ENCODE data around the gene PCDHB9.

DNA sequence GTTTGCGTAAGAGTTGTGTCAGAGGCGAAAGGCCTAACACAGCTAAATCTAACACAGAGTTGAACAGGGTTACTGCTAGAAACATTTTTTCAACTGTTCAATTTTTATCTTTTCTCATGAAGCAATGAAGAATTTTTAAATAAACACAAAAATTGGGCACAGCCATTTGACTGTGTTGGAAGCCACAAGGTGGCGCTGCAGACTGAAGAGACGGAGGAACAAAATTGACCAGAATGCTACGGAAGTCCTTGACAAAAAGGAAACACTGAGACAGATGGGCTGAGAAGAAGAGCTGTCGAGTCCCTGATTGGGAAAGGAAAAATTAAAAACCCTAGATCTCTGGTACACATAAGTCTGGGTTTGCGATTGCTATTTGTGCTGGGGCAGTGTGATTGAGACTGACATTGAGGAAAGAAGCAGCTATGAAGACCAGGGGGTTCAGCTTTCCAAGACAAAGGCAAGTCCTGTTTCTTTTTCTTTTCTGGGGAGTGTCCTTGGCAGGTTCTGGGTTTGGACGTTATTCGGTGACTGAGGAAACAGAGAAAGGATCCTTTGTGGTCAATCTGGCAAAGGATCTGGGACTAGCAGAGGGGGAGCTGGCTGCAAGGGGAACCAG is at the start of gene PCDHB9:
- no peak for TF ChIP-seq SUZ12 (IDR thresholded peaks at IDR 0.05; ENCODE audit: extremely low read depth, insufficient read depth, insufficient read length)
- no peak for TF ChIP-seq YY1 (IDR thresholded peaks at IDR 0.05; ENCODE audit: insufficient read depth, insufficient read length)
- TF ChIP-seq ZNF274 (IDR thresholded peaks at IDR 0.05; ENCODE audit: low read depth, low read length): no peak

Data from NT2/D1 (cell line).